Measurements from ENCODE around the gene CA11.

DNA sequence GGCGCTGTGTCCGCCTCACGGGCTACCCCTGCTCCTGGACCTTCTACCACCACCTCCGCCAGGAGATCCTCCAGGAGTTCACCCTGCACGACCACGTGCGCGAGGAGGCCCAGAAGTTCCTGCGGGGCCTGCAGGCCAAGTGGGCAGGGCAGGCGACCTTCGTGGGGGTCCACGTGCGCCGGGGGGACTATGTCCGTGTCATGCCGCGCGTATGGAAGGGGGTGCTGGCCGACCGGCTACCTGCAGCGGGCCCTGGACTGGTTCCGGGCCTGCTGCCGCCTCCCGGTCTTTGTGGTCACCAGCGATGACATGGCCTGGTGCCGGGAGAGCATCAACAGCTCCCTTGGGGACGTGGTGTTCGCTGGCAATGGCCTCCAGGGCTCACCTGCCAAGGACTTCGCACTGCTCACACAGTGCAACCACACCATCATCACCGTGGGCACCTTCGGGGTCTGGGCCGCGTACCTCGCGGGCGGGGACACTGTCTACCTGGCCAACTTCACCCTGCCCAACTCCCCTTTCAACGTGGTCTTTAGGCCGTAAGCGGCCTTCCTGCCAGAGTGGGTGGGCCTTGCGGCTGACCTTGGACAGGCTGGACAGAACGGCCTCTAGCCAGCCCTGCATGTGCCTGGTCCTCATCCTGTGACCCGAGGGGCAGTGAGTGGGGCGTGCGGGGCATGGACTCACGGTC, 34.6 kb upstream of the CA11 start:
- TF ChIP-seq TAF1 (IDR thresholded peaks at IDR 0.05; ENCODE audit: borderline replicate concordance, low read depth, low read length) = no peak
- TF ChIP-seq FOXM1 (IDR thresholded peaks at IDR 0.05; ENCODE audit: low read depth) = no peak

Measured in SK-N-SH (cell line).